ENCODE measurements around the gene ZNF330. TPM values are rescaled to one million over a fixed set of nuclear protein-coding genes. Genes with fewer than 3 reads are reported as not detected.
"Not testable (repeated sequence)": the region's sequence is repeated elsewhere in the genome, so short reads cannot be mapped to it uniquely, and the experiment has no call there.

Gene ZNF330
- polyA plus RNA-seq, 3 donors: 21.6 to 38.9 (median 27.7) TPM

GRCh38 chr4:141180991-141181761, 39.5 kb upstream of the ZNF330 start:
- TF ChIP-seq CTCF (IDR thresholded peaks at IDR 0.05): no peak

GRCh38 chr4:141183491-141183890, 37.2 kb upstream of the ZNF330 start:
- H3K36me3 Mint-ChIP-seq; H3K79me2 ChIP-seq (ENCODE audit: insufficient read depth, low read length); H4K20me1 ChIP-seq (ENCODE audit: insufficient read depth, low read length); H3K9me3 ChIP-seq (replicated peaks in 1 of 2; ENCODE audit: control insufficient read depth in 1 of 2, insufficient read depth in 1 of 2, low read length in 2 of 2); H3K4me1 ChIP-seq (ENCODE audit: control insufficient read depth in 1 of 2, insufficient read depth in 2 of 2, low read length in 2 of 2); H3K4me1 Mint-ChIP-seq; intact Hi-C loops (cut with micrococcal nuclease); H3K9me3 Mint-ChIP-seq; H2AFZ ChIP-seq (ENCODE audit: insufficient read depth, low read depth, low read length, poor library complexity, severe bottlenecking); H3K9ac ChIP-seq (ENCODE audit: insufficient read depth, low read length, poor library complexity, severe bottlenecking); H3K4me3 ChIP-seq (replicated peaks in 1 of 3; ENCODE audit: low read depth in 2 of 3, low read length in 3 of 3); H3K27me3 Mint-ChIP-seq (ENCODE audit: low read depth in 3 of 3); H3K27ac ChIP-seq (ENCODE audit: low read depth in 1 of 2, low read length in 2 of 2); H3K4me3 Mint-ChIP-seq; DNase-seq; H3K27ac Mint-ChIP-seq; H3K4me2 ChIP-seq (replicated peaks; ENCODE audit: extremely low read depth, low read length, poor library complexity, severe bottlenecking); H3K36me3 ChIP-seq (replicated peaks in 1 of 2; ENCODE audit: control insufficient read depth in 1 of 2, insufficient read depth in 2 of 2, low read length in 2 of 2); H3K27me3 ChIP-seq (ENCODE audit: control insufficient read depth in 2 of 2, insufficient read depth in 2 of 2, low read length in 2 of 2): not testable (repeated sequence)
- WGBS (ENCODE audit: insufficient coverage): no CpG with 5 or more reads among the region's 2 CpGs

More at GRCh38 chr4:141180991-141181761, 39.5 kb upstream of the ZNF330 start:
- no peak overlapping the region for H3K4me3 Mint-ChIP-seq
- DNase-seq: no peak
- no peak overlapping the region for H3K4me3 ChIP-seq (replicated peaks in 1 of 3; ENCODE audit: low read depth in 2 of 3, low read length in 3 of 3)
- intact Hi-C loops (cut with micrococcal nuclease): no loop called here
- H3K79me2 ChIP-seq (ENCODE audit: insufficient read depth, low read length): no peaks in the 10 kb centered on the region
- H4K20me1 ChIP-seq (ENCODE audit: insufficient read depth, low read length): no peaks in the 10 kb centered on the region
- H3K36me3 ChIP-seq (replicated peaks in 1 of 2; ENCODE audit: control insufficient read depth in 1 of 2, insufficient read depth in 2 of 2, low read length in 2 of 2): no peaks in the 10 kb centered on the region
- no peak overlapping the region for H3K27ac ChIP-seq (ENCODE audit: low read depth in 1 of 2, low read length in 2 of 2)
- no peaks in the 10 kb centered on the region for H3K36me3 Mint-ChIP-seq
- H3K9me3 ChIP-seq (replicated peaks in 1 of 2; ENCODE audit: control insufficient read depth in 1 of 2, insufficient read depth in 1 of 2, low read length in 2 of 2): no peaks in the 10 kb centered on the region
- no peak overlapping the region for H3K27ac Mint-ChIP-seq
- no peaks in the 10 kb centered on the region for H3K4me1 Mint-ChIP-seq
- H3K4me1 ChIP-seq (ENCODE audit: control insufficient read depth in 1 of 2, insufficient read depth in 2 of 2, low read length in 2 of 2): no peaks in the 10 kb centered on the region
- H3K27me3 Mint-ChIP-seq (ENCODE audit: low read depth in 3 of 3): no peaks in the 10 kb centered on the region
- H3K9ac ChIP-seq (ENCODE audit: insufficient read depth, low read length, poor library complexity, severe bottlenecking): no peak overlapping the region
- H3K4me2 ChIP-seq (replicated peaks; ENCODE audit: extremely low read depth, low read length, poor library complexity, severe bottlenecking): no peak overlapping the region
- H3K27me3 ChIP-seq (ENCODE audit: control insufficient read depth in 2 of 2, insufficient read depth in 2 of 2, low read length in 2 of 2): no peaks in the 10 kb centered on the region
- no CpG with 5 or more reads among the region's 2 CpGs for WGBS (ENCODE audit: insufficient coverage)
- peaks cover 0 to 5% (median 0%) of the 10 kb centered on the region in 7 donors for H3K9me3 Mint-ChIP-seq
- no peak overlapping the region for H2AFZ ChIP-seq (ENCODE audit: insufficient read depth, low read depth, low read length, poor library complexity, severe bottlenecking)
